GM19328 (cell line): ENCODE measurements around the gene EFNA1.

ENCODE experiments used
- ATAC-seq: cut with Tn5 transposase; IDR thresholded peaks from one replicate; pipeline ENCODE4 v1.9.1; 2021; ENCODE audit warnings: mild to moderate bottlenecking, moderate library complexity; ENCODE audit not compliant: unreplicated experiment

Gene EFNA1

DNA sequence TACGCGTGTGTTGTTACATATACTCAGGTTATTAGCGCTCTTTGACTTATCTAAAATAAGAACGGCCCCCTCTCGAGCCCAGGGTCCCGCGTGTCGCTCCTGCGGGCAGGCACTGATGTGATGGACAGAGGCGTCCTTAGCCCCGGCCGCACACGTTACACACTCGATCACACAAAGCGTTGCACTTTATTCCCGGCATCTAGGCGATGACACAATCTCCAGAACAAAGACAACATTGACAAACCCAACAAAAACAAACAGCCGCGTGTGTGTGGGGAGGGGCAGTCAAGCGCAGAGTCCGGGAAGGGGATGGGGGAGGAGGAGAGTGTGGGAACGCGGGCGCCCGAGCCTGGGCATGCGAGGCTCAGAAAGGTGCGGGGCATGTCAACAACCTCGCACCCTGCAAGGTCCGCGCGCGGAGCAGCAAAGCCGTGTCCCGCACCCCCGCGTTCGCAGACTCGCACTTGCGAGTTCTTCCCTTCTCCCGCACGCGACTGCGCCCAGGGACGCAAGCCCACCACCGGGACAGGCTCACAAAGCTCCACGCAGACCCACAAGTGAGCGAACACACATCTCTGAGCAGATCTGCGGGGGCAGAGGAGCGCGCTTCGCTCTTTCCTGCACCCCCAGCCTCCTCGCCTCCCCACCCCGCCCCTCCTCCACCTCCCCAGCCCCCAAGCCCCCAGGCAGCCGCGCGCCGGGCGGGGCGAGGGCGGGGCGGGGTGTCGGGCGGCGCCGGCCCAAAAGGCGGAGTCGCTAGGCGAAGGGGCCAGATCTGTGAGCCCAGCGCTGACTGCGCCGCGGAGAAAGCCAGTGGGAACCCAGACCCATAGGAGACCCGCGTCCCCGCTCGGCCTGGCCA lies at the start of gene EFNA1:
Gene EFNA1 (plus strand): TSS at position 772 of the 862 bp plus-strand sequence. CDS start 102 bp downstream, outside the sequence.
- no peak for ATAC-seq

DNA sequence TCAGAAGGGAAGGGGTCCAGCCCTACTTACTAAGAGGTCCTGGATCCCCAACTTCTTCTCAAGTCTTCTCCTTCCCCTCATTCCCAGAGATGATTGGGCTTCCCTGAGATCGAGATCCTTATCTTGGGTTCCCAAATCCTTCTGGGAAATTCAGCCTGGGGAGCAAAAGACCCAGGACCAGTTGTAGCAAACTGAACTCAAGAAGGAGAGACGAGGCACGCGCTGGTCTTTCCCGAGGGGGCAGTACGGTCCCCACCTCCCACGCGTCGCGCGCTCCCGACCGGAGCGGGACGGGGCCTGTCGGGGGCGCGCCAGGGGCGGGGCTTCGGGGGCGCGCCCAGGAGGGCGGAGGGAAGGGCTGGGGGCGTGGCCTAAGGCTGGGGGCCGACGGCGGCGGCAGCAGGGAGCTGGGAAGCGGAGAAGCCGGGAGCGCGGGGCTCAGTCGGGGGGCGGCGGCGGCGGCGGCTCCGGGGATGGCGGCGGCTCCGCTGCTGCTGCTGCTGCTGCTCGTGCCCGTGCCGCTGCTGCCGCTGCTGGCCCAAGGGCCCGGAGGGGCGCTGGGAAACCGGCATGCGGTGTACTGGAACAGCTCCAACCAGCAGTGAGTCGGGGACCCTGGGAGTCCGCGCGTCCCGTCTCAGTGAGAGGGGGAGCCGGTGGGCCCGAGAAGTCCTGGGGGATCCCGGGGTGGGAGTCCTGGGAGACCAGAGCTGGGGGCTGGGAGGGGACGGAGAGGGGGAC lies 49.0 kb upstream of the EFNA1 start, which contains the start of gene EFNA3:
Gene EFNA3 (plus strand): TSS at position 369 of the 741 bp plus-strand sequence. CDS start 105 bp downstream, at position 474.
- ATAC-seq = no peak

GRCh38 chr1:155079210-155079486 lies 48.5 kb upstream of the EFNA1 start:
- no peak for ATAC-seq

DNA sequence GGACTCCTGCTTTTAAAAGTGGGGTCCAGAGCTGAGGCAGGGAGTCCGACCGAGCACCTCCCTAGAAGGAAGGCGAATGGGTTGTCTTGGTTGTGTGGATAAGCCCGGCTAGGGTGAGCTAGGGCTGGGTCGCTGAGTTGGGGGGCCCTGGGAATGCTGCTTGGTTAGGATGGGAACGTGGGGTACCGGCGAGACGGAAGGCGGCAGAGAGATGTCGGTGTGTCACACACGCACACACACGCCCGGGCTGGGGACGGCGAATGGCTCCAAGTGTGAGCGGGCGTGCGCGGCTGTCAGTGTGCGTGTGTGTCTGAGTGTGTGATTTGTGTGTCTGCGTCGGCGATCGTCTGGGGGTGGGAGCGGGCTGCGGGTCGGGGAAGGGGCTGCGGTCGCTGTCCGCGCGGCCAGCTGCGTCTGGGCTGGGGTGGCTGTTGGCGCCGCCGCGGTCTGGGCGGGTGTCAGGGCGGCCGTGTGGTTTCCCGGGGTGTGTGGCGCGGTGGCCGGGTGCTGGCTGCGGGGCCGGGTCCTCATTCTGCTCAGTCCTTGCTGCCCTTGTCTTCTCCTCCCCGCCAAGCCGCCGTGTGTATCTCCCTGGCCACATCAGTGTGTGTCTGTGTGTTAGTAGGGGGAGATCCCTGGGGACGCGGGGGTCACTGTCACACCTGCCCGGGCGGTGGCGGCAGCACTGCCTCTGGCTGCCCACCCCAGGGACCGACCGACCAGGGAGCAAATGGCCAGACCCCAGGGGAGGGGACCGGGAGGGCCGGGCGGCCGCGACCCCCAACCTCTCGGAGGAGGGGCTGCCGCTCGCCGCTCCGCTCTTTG lies 48.0 kb upstream of the EFNA1 start:
- ATAC-seq = no peak

DNA sequence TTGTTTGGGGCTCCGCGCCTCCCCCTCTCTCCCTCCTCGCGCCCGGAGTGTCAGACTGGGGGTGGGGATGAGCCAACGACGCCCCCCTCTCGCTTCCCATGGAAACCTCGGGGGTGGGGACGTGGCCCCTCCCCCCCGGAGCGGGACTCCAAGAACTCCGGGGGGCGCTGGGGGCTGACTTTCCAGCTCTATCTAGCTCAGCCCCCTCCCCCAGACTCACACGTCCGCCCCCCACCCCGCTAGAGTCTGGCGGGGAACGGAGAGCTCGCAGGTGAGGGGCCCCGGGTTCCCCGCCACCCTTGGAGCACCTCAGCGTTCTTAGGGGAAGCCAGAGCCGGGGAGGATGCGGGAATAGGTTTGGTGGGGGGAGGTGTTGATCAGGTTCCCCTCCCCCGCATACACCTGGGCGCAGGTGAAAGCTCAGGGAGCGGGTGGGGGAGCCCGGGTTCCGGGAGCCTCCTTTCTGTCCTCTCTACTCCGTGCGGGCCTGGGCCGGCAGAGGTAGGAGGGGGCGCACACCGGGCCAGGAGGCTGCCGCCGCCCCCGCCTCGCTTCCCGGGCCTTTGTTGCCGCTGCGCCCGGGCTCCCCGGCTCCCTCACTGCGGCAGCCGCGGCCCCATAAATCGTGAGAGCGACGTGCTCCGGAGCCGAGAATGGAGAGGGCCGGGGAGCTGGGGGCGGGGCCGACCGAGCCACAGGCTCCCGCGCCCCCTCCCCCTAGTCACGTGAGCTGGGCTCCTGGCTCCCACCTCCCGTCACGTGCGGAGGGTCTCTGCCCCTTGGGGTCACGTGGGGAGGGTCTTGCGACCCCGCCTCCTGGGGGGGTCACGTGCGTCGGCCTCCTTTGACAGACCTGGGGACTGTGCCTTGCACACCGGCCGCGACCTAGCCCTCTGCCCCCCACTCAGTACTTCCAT lies 47.1 kb upstream of the EFNA1 start:
- no peak for ATAC-seq

DNA sequence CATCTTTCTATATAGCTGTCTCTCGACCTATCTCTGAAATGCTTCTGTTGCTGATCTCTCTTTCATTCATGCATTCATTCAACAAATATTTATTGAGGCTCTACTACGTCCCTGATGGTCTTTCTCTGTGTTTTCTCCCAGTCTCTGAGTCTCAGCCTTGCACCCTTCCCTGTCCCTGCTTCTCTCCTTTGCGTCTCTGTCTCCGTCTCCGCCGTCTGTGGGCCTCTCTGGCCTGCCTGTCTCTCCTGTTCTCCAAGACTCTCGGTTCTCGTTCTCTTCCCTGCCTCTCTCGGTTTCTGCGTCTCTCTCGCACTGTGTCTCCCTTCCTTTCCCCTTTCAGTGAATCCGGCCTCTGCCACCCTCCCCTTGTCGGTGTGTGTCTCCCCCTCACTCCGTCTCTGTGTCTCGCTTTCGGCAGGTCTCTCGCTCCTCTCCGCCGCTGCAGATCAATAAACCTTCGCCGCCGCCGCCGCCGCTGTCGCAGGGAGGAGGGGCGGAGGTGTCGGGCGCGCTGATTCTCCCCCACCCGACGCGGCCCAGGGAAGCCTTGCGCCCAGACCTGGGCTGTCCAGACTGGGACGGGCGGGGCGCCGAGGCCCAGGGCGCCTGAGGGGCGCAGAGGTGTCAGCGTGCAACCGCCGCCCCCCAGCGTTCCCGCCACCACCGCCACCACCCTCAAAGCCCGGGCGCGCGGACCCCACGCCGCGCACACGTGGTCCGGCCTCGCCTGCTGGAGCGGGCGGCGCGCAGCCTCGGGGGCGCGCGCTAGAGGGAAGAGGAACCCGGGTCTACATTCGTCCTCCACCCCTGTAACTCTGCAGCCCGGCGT lies 46.0 kb upstream of the EFNA1 start:
- ATAC-seq = no peak

- no peak for ATAC-seq
These were observed 45.2 kb upstream of the EFNA1 start for GRCh38 chr1:155082301-155083051.

DNA sequence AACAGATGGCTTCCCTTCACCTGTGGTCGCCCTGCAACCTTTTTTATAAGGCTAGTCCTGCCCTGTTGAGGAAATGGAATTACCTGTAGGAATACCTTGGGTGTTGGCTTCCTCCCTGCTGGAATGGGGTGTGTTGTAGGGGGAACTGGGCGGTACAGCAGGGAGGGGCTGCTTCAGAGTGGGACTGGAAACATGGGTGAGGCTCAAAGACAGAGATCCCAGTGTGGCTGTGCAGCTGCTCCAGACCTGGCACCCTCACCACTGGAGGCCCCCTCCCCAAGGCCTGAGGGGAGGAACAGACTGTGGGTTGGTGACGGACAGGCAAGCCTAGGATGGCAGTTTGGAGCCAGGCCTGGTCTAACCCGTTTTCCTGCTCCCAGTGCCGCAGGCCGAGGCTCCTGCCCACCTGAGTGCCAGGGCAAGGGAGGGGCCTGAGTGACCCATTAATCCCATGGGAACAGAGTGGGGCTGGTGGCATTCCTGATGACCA lies 44.6 kb upstream of the EFNA1 start:
- ATAC-seq = no peak

DNA sequence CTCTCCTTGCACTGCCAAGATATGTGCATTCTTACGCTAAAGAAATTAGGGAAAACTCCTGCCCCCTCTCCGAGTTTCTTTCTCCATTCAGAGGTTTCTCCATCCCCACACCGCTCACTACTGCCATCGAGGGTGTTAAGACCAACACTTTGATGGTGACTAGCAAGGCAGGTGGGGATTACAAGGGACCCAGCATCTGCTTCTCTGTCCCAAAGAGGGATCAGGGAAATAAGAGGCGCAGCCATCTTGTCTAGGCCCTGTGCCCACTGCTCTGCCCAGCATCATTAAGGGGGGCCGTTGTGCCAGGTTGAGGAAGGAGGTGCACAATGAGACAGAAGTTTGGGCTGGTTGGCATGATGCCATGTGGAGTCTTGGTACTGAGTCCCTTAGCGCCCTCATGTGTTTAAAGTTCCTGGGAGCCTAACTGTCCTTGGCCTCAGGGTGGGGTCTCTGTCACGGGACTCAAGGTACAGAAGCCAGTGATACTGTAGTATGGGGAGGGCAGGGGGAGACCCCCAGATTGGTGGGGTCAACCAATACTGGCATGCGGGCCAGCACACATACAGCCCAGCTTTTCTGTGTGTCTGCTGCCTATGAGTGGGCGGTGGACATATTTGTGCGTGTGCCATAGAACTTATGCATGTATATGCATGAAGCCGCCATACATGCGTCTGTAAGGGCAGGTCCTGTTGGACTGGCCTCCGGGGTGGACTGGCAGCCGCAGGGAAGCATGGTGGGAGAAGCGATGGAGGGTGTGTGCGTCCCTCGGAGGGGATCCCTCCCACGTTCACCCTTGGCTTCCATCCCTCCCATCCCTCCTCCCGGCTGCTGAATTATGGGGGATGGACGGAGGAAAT lies 43.6 kb upstream of the EFNA1 start:
- ATAC-seq = no peak

DNA sequence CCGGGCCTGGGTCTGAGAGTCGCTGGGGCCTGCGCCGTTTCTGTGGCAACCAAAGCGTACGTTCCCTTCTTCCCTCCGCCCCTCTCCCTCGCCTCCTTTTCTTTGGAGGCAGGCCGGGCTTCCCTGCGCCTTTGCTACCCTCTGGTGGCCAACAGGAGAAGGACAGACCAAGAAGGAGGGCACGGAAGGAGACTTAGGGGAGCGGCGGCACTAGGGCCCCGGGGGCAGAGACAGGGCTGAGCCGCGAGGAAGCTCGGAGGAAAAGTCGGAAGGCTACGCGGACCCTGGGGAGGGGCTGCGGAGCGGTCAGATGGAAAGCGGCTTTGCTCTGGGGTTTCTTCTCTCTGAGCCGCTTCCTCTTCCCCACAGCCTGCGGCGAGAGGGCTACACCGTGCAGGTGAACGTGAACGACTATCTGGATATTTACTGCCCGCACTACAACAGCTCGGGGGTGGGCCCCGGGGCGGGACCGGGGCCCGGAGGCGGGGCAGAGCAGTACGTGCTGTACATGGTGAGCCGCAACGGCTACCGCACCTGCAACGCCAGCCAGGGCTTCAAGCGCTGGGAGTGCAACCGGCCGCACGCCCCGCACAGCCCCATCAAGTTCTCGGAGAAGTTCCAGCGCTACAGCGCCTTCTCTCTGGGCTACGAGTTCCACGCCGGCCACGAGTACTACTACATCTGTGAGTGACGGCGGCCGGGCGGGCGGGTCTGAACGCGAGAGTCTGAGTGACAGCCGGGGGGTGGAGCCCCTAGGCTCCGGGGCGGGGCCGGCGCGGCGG lies 42.8 kb upstream of the EFNA1 start:
- ATAC-seq = peak; percentile 73

- no peak for ATAC-seq
These were observed 42.1 kb upstream of the EFNA1 start for GRCh38 chr1:155085504-155086127.

DNA sequence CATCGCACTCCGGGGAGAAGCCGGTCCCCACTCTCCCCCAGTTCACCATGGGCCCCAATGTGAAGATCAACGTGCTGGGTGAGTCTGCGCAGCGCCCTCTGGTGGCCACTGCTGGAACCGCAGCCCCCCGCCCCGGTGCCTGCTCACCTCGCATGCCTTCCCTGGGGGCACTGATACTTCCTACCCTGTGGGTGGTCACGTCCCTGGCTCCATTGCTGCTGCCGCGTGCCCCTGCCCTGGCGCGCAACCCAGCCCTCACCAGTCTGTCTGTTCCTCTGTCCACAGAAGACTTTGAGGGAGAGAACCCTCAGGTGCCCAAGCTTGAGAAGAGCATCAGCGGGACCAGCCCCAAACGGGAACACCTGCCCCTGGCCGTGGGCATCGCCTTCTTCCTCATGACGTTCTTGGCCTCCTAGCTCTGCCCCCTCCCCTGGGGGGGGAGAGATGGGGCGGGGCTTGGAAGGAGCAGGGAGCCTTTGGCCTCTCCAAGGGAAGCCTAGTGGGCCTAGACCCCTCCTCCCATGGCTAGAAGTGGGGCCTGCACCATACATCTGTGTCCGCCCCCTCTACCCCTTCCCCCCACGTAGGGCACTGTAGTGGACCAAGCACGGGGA lies 41.4 kb upstream of the EFNA1 start:
- ATAC-seq = no peak

DNA sequence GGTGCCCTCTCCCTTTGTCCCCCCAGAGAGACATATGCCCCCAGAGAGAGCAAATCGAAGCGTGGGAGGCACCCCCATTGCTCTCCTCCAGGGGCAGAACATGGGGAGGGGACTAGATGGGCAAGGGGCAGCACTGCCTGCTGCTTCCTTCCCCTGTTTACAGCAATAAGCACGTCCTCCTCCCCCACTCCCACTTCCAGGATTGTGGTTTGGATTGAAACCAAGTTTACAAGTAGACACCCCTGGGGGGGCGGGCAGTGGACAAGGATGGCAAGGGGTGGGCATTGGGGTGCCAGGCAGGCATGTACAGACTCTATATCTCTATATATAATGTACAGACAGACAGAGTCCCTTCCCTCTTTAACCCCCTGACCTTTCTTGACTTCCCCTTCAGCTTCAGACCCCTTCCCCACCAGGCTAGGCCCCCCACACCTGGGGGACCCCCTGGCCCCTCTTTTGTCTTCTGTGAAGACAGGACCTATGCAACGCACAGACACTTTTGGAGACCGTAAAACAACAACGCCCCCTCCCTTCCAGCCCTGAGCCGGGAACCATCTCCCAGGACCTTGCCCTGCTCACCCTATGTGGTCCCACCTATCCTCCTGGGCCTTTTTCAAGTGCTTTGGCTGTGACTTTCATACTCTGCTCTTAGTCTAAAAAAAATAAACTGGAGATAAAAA lies 40.7 kb upstream of the EFNA1 start:
- ATAC-seq = no peak

GRCh38 chr1:155091071-155092051 lies 36.3 kb upstream of the EFNA1 start:
- no peak for ATAC-seq
